Thyroid gland (tissue), 4 donors: ENCODE results near the gene DHRS7B.

Experiments
- POLR2A ChIP-seq, 2 donors: fragments of 450-650 bp; IDR thresholded peaks; one replicate each; pipeline ENCODE4 v1.6.1; 2017; ENCODE audit warnings: antibody characterized with exemption in 2 of 2, mild to moderate bottlenecking in 2 of 2, moderate library complexity in 1 of 2
- TF ChIP-seq, protein P1 (sequence below), 6 experiments: fragments of 200-600 bp in 3 of 6; fragments of 450-650 bp in 3 of 6; sonication (generic) in 3 of 6; IDR thresholded peaks; one replicate each; pipeline ENCODE4 v1.5.1; 2016 to 2019; ENCODE audit warnings: antibody characterized with exemption in 6 of 6, mild to moderate bottlenecking in 2 of 6, inconsistent platforms in 1 of 6, moderate library complexity in 1 of 6

DNA sequence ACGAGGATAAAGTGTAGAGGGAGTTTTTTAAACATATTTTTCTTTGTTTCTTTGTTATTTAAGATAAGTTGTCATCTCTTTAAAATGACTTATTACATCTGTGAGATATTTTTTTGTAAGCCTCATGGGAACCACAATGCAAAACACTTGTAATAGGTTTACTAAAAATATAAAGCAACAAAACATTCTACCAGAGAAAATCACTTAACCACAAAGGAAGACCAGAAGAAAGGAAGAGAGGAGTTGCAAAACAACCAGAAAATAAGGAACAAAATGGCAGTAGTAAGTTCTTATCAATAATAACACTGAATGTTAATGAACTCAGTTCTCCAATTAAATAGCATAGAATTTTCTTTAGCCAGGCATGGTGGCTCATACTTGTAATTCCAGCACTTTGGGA lies 22.9 kb downstream of the DHRS7B start:
- TF ChIP-seq, protein P1, sequence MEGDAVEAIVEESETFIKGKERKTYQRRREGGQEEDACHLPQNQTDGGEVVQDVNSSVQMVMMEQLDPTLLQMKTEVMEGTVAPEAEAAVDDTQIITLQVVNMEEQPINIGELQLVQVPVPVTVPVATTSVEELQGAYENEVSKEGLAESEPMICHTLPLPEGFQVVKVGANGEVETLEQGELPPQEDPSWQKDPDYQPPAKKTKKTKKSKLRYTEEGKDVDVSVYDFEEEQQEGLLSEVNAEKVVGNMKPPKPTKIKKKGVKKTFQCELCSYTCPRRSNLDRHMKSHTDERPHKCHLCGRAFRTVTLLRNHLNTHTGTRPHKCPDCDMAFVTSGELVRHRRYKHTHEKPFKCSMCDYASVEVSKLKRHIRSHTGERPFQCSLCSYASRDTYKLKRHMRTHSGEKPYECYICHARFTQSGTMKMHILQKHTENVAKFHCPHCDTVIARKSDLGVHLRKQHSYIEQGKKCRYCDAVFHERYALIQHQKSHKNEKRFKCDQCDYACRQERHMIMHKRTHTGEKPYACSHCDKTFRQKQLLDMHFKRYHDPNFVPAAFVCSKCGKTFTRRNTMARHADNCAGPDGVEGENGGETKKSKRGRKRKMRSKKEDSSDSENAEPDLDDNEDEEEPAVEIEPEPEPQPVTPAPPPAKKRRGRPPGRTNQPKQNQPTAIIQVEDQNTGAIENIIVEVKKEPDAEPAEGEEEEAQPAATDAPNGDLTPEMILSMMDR (IDR thresholded peaks at IDR 0.05): no peak
- TF ChIP-seq POLR2A (IDR thresholded peaks at IDR 0.05): no peak
